DND-41 (cell line): ENCODE measurements around the gene KRTAP5-4.
A peak's percentile ranks its signal among the peaks of the same experiment; 100 is the strongest.

ENCODE experiments used
- ATAC-seq: fragments of 200-7000 bp; cut with Tn5 transposase; 3 replicates; pipeline ENCODE4 v1.9.1; 2021; ENCODE audit warnings: low read depth; ENCODE audit not compliant: insufficient read depth
- DNase-seq: peaks from one replicate; pipeline ENCODE4 v3.0.0-alpha.2; 2020
- H2AFZ ChIP-seq: 2 replicates; pipeline ENCODE4 v1.6.0; 2012; ENCODE audit warnings: low read depth, low read length
- H3K27ac ChIP-seq: 2 replicates; pipeline ENCODE4 v1.5.1; 2012; ENCODE audit warnings: low read length, inconsistent platforms
- H3K27me3 ChIP-seq: fragments of 200-600 bp; sonication (generic); 2 replicates; pipeline ENCODE4 v1.6.0; 2012; ENCODE audit warnings: low read length, mild to moderate bottlenecking, inconsistent platforms; ENCODE audit not compliant: insufficient read depth, poor library complexity
- H3K36me3 ChIP-seq: 2 replicates; pipeline ENCODE4 v1.5.1; 2012; ENCODE audit warnings: low read length, inconsistent platforms; ENCODE audit not compliant: insufficient read depth
- H3K4me1 ChIP-seq: 2 replicates; pipeline ENCODE4 v1.5.1; 2012; ENCODE audit warnings: mild to moderate bottlenecking, low read length; ENCODE audit not compliant: insufficient read depth
- H3K4me2 ChIP-seq: 2 replicates; pipeline ENCODE4 v1.6.0; 2012; ENCODE audit warnings: mild to moderate bottlenecking, moderate library complexity, low read length, inconsistent platforms; ENCODE audit not compliant: insufficient read depth
- H3K4me3 ChIP-seq, 2 experiments: fragments of 200-600 bp in 1 of 2; shearing (Covaris generic) in 1 of 2; 2 replicates each; pipeline ENCODE4 v1.5.1; 2012 to 2016; ENCODE audit warnings: inconsistent platforms in 2 of 2, low read length in 2 of 2, mild to moderate bottlenecking in 2 of 2, low read depth in 1 of 2, moderate library complexity in 1 of 2
- H3K79me2 ChIP-seq: 2 replicates; pipeline ENCODE4 v1.6.0; 2012; ENCODE audit warnings: low read length, inconsistent platforms; ENCODE audit not compliant: insufficient read depth
- H3K9ac ChIP-seq: 2 replicates; pipeline ENCODE4 v1.6.0; 2012; ENCODE audit warnings: low read depth, mild to moderate bottlenecking, inconsistent platforms, low read length, moderate library complexity
- H3K9me3 ChIP-seq: 2 replicates; pipeline ENCODE4 v1.5.1; 2012; ENCODE audit warnings: low read length, moderate library complexity, mild to moderate bottlenecking, inconsistent platforms; ENCODE audit not compliant: insufficient read depth, severe bottlenecking
- H4K20me1 ChIP-seq: 2 replicates; pipeline ENCODE4 v1.6.0; 2012; ENCODE audit warnings: low read length; ENCODE audit not compliant: insufficient read depth
- EZH2 ChIP-seq: IDR thresholded peaks from 3 replicates; pipeline ENCODE4 v1.6.1; 2012; ENCODE audit warnings: borderline replicate concordance, low read depth, mild to moderate bottlenecking, moderate library complexity, low read length, inconsistent platforms; ENCODE audit not compliant: severe bottlenecking
- TF ChIP-seq, protein P1 (sequence below): IDR thresholded peaks from 2 replicates; pipeline ENCODE4 v1.5.1; 2012; ENCODE audit warnings: borderline replicate concordance, low read length, moderate library complexity, mild to moderate bottlenecking; ENCODE audit not compliant: poor library complexity, severe bottlenecking; ENCODE audit errors: extremely low read depth

Gene KRTAP5-4

DNA sequence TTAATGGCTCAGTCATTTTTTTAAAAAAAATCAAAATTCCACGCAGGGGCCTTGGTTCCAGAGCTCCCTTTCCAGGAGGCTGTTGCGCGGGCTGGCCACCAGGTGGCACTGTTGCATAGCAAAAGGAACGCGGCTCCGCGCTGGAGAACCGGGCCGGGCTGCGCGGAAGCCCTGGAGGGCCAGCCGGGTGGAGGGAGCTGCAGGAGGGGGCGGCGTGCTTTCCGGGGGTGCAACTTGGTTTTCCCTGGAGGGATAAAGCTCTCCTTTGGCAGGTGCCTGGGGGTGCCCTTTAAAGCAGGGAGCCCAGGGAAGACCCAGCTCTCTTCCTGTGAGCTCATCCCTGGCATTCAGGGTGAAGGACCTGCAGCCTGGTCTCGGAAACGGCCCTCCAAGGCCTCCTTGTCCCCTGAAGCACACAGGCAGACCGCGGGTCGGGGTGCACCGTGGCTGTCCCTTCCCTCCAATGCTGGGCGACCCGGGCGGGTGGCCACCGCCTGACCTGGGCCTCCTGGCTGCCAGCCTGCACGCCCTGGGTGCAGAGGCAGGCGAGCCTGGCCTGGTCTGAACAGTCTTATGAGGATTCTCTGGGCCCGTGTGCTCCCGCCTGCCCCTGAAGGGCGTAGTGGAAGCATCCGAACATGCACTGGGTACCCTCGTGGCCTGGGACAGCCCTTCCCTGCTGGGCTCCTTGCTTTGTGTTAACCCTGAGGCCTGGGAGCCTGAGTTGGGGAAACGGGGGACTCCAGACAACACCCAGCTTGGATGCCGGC, 31.0 kb upstream of the KRTAP5-4 start:
- H3K9me3 ChIP-seq: no peaks in the 10 kb centered on the region
- H3K4me3 ChIP-seq: no peak overlapping the region
- peak; percentile 96 for ATAC-seq
- H3K27me3 ChIP-seq: no peaks in the 10 kb centered on the region
- H2AFZ ChIP-seq: no peak overlapping the region
- 0 out of 2 replicates have a peak, but pooled peaks cover 7% of the 10 kb centered on the region for H4K20me1 ChIP-seq
- no peak for TF ChIP-seq EZH2
- TF ChIP-seq, protein P1, sequence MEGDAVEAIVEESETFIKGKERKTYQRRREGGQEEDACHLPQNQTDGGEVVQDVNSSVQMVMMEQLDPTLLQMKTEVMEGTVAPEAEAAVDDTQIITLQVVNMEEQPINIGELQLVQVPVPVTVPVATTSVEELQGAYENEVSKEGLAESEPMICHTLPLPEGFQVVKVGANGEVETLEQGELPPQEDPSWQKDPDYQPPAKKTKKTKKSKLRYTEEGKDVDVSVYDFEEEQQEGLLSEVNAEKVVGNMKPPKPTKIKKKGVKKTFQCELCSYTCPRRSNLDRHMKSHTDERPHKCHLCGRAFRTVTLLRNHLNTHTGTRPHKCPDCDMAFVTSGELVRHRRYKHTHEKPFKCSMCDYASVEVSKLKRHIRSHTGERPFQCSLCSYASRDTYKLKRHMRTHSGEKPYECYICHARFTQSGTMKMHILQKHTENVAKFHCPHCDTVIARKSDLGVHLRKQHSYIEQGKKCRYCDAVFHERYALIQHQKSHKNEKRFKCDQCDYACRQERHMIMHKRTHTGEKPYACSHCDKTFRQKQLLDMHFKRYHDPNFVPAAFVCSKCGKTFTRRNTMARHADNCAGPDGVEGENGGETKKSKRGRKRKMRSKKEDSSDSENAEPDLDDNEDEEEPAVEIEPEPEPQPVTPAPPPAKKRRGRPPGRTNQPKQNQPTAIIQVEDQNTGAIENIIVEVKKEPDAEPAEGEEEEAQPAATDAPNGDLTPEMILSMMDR: peak; percentile 97
- H3K4me1 ChIP-seq: 0 out of 2 replicates have a peak, but pooled peaks cover 4% of the 10 kb centered on the region
- H3K36me3 ChIP-seq: no peaks in the 10 kb centered on the region
- H3K4me2 ChIP-seq: no peak overlapping the region
- H3K79me2 ChIP-seq: no peaks in the 10 kb centered on the region
- H3K9ac ChIP-seq: no peak overlapping the region
- H3K27ac ChIP-seq: no peak overlapping the region
- DNase-seq: peak; percentile 75

DNA sequence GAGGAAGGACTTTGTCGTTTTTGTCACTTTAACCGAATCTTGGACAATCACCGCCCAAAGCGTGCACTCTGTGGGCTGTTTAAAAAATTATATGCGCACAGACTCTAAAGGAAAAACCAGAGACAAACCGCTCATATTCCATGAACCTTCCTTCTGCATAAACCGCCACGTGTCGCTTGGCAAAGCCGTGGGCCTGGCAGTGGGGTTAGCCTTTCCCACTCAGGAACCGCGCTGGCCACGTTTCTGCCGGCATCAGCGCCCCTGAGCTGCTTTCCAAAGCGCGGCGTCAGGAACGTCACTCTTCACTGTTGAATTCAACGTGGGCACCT, 30.5 kb upstream of the KRTAP5-4 start:
- Histone ChIP-seq H4K20me1 (0 out of 2 replicates have a peak, but pooled peaks cover 7% of the 10 kb centered on the region), H3K36me3 (no peaks in the 10 kb centered on the region), H3K9me3 (no peaks in the 10 kb centered on the region), H3K79me2 (no peaks in the 10 kb centered on the region), H3K4me1 (0 out of 2 replicates have a peak, but pooled peaks cover 4% of the 10 kb centered on the region), H3K27me3 (no peaks in the 10 kb centered on the region), H3K9ac (no peak overlapping the region), H2AFZ (no peak overlapping the region), H3K27ac (no peak overlapping the region), H3K4me2 (no peak overlapping the region), H3K4me3 (no peak overlapping the region)
- no peak for TF ChIP-seq EZH2
- TF ChIP-seq, protein P1: no peak
- ATAC-seq (peak; percentile 20; the same call in 1 of the 3 replicates), DNase-seq (no peak)

DNA sequence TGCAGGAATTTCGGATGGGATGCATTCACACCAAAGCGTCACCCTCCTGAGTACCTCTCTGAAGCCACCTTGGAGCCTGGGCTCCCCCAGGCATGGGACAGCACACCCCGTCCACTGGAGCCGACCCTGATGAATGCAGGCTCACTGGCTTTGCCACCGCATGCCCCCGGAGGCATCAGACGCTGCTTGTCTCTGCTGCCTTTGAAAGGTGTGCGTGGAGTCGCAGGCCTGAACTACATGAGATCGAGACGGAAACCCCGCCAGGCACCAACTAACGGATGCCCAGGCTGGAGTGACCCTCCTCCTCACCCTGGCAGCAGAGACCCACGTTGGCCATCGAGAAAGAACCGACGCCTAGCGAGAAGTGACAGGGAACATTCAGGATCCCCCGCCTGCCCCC, 30.1 kb upstream of the KRTAP5-4 start:
- no peaks in the 10 kb centered on the region for H3K79me2 ChIP-seq
- H3K4me1 ChIP-seq: 0 out of 2 replicates have a peak, but pooled peaks cover 4% of the 10 kb centered on the region
- H2AFZ ChIP-seq: no peak overlapping the region
- no peaks in the 10 kb centered on the region for H3K27me3 ChIP-seq
- 0 out of 2 replicates have a peak, but pooled peaks cover 7% of the 10 kb centered on the region for H4K20me1 ChIP-seq
- H3K9me3 ChIP-seq: no peaks in the 10 kb centered on the region
- no peak overlapping the region for H3K9ac ChIP-seq
- TF ChIP-seq EZH2: no peak
- TF ChIP-seq, protein P1: no peak
- H3K4me3 ChIP-seq: no peak overlapping the region
- H3K36me3 ChIP-seq: no peaks in the 10 kb centered on the region
- ATAC-seq (no peak), DNase-seq (no peak)
- no peak overlapping the region for H3K27ac ChIP-seq
- no peak overlapping the region for H3K4me2 ChIP-seq
